Astrocyte of the spinal cord (primary cell): Measurements from ENCODE around the gene ADARB2.

Source experiments
- DNase-seq: peaks from one replicate; pipeline ENCODE4 v3.0.0; 2011; ENCODE audit warnings: low read depth, low spot score
- H3K4me3 ChIP-seq: 2 replicates; pipeline ENCODE4 v1.5.1; 2011; ENCODE audit warnings: low read depth, mild to moderate bottlenecking, low read length, moderate library complexity
- CTCF ChIP-seq: IDR thresholded peaks from 2 replicates; pipeline ENCODE4 v1.5.1; 2012; ENCODE audit warnings: low read depth, mild to moderate bottlenecking, low read length, inconsistent platforms
- in situ Hi-C: cut with HindIII; loops from 2 replicates; pipeline ENCODE4 v1.10.0; 2017; ENCODE audit warnings: low sequenced_read_pairs

The ADARB2 gene

DNA sequence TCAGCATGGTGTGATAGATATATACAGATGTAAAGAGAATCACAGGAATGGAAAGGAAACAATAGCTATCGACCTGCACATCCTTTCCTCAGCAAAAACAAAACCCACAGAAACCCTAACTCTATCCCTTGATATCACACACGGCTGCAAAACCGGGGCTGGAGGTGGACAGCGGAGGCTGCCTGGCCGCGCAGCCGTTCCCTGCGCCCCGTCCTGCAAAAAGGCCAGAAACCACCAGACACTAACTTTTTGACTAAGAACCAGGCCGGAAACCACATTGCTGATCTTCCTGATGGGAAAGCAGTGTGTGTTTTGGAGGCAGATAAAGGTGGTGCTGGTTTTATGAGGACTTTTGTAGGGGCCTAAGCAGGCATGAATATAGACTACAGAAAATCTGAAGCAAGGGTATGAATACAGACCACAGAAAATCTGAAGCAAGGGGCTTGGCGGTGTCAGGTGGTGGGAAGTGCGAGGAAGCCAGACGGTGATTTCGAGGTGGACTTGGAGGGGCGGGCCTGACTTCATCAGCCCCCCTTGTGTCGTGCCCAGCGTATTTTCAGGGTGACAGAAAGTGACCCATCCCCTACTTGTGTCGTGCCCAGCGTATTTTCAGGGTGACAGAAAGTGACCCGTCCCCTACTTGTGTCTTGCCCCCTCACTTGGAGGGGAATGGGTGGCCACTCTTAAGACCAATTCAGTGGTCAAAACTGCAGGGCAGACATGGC lies 557.8 kb downstream of the ADARB2 start:
- H3K4me3 ChIP-seq, result no peak overlapping the region
- in situ Hi-C loops, result no loop called here
- TF ChIP-seq CTCF, result no peak
- DNase-seq, result no peak

DNA sequence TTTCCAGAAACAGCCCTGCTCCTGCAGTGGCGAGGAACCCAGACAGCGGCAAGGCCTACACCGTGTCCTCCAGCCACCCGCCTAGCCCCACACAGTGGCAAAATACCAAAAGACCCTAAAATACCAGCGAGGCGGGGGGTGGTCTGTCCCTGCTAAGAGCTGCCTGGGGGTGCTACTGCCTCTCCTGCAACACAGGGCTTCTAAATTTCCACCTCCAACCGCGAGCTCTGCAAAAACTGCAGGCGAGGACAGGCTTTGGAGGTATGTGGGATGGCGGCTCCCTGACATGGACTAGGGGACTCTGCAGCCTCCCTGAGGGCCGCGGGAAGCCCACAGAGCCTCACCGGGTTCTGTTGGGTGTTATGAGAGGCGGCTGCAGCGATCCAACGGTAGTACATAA lies 558.8 kb downstream of the ADARB2 start:
- H3K4me3 ChIP-seq, result no peak overlapping the region
- TF ChIP-seq CTCF, result no peak
- in situ Hi-C loops, result no loop called here
- no peak for DNase-seq

DNA sequence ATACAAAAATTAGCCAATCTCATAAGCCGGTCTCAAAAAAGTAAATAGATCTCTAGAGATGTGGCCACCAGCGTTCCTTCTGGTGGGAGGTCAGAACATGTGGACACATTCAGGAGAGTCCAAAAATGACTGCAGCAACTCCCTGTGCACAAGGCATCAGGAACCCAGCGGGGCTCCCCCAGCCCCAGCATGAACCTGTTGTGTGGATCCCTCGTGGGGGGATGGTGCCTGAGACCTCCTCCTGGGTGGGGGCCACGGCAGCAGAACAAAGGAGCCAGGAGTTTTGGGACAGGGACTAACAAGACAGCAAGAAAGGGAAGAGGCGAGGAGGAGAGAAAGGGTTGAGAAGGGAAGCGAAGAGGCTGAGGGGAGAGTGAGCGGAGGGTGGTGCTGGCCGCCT lies 559.4 kb downstream of the ADARB2 start:
- in situ Hi-C loops, result no loop called here
- no peak for TF ChIP-seq CTCF
- H3K4me3 ChIP-seq, result no peak overlapping the region
- no peak for DNase-seq

DNA sequence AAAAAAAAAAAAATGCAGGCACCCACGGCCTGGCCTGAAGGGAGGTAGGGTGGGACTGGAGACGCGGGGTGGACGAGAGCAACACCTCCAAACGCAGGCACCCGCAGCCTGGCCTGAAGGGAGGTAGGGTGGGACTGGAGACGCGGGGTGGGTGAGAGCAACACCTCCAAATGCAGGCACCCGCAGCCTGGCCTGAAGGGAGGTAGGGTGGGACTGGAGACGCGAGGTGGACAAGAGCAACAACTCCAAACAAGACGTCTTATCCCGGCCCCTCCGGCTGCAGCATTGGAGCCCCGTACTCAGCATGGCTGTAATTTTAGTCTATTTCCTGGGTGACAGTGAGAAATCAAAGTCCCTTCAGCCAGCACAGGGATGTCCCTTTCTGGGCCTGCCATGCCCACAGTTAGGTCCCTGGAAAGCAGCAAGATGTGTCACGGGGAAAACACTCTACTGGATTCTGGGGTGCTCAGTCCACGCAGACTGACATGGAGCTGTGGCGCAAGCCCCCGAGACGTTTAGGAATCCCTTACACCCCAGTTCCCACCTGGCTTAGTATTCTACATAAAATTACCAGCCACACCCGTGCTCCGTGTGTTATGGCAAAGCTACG lies 561.3 kb downstream of the ADARB2 start:
- no peak for DNase-seq
- in situ Hi-C loops, result no loop called here
- no peak for TF ChIP-seq CTCF
- no peak overlapping the region for H3K4me3 ChIP-seq

DNA sequence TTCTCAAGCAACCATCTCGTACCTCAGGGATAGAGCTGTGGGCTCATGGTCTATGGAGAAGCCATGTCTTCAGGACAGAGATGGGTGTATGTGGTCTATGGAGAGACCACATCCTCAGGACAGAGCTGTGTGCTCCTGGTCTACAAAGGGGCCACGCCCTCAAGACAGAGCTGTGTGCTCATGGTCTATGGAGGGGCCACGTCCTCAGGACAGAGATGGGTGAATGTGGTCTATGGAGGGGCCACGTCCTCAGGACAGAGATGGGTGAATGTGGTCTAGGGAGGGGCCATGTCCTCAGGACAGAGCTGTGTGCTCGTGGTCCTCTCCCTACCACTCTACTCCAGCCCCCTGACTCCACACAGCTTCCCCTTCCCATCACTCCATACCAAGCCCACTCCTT lies 563.3 kb downstream of the ADARB2 start:
- in situ Hi-C loops, result no loop called here
- no peak overlapping the region for H3K4me3 ChIP-seq
- TF ChIP-seq CTCF, result no peak
- DNase-seq, result no peak

GRCh38 chr10:1173091-1173490 lies 564.2 kb downstream of the ADARB2 start:
- no peak for DNase-seq
- no peak for TF ChIP-seq CTCF
- in situ Hi-C loops, result no loop called here
- no peak overlapping the region for H3K4me3 ChIP-seq
